Ecto neural progenitor cell (in vitro differentiated cells): ENCODE results near the gene BAHD1.

ENCODE experiments used
- DNase-seq: peaks from one replicate; pipeline ENCODE4 v3.0.0-alpha.2; 2018; ENCODE audit warnings: low spot score

Gene BAHD1

DNA sequence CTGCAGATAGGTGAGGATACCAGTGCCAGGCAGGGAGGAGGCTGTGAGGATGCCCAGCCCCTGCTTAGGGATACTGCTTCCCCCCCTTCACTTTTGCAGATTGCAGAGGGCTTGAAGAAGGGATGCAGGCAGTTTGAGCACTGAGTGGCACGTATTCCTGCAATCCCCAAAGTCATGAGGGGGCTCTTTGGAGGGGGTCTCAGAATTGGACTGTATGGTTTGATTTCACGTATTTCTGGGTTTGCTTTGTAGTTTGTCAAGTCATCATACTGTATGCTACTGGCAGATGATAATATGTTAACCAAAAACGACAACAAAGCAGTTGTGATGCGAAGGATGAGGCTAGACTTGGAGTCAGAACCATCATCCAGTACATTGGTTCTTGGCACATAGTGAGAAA lies 58.1 kb downstream of the BAHD1 start:
- no peak for DNase-seq

DNA sequence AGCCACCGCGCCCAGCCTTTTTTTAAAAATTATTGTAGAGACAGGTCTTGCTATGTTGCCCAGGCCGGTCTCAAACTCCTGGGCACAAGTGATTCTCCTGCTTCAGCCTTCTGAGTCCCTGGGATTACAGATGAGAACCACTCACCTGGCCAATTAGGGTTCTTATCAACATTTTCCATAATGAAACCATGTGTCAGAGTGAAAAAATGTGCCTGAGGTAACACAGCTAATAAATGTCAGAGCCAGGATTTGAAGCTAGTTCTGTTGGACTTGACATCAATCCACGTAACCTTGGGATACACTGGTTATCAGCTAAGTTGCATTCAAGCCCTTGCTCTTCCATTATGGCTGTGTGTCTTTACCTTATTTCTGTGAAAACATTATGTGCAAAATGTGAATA lies 59.2 kb downstream of the BAHD1 start:
- no peak for DNase-seq

DNA sequence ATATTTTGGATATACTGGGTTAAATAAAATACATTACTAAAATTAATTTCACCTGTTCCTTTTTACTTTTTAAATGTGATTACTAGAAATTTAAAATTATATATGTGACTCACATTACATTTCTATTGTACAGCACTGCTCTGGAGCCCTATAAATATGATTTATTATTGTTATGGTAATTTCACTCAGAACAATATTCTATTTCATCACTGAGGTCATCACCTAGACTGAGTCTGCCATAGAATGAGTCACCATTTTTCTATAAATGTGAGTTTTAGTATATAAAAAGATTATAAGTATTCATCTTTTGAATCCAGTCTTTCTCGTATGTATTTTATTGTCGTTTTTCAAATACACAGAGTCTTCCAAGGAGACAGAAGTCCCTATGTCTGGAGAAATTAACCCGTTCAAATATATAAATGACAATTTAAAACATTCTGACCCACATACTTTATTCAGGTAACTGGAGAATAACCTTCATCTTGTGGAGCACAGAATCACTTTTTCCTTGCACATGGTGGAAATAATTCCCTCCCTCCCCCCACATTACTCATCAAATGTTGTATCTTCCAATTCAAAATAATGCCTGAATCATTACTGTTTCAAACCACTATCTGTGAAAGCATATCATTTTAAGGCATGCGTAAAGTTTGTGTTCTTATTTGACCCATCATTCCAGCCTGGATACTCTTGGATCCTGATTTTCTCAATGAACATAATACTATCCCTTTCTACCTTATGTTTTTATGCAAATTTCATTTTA lies 60.0 kb downstream of the BAHD1 start:
- no peak for DNase-seq

DNA sequence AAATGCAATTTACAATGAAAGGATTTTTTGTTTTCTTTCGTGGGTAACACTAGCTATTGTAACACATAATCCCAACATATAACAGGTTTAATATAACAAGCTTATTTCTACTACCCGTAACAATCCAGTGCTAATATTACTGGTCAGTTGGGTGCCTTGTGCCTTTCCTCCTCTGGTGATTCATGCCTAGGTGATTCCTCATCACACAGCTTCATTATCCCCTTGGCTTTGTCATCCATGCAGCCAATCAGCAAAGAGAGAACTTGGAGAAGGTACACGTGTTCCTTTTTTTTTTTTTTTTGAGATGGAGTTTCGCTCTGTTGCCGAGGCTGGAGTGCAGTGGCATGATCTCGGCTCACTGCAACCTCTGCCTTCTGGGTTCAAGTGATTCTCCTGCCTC lies 60.7 kb downstream of the BAHD1 start:
- no peak for DNase-seq

DNA sequence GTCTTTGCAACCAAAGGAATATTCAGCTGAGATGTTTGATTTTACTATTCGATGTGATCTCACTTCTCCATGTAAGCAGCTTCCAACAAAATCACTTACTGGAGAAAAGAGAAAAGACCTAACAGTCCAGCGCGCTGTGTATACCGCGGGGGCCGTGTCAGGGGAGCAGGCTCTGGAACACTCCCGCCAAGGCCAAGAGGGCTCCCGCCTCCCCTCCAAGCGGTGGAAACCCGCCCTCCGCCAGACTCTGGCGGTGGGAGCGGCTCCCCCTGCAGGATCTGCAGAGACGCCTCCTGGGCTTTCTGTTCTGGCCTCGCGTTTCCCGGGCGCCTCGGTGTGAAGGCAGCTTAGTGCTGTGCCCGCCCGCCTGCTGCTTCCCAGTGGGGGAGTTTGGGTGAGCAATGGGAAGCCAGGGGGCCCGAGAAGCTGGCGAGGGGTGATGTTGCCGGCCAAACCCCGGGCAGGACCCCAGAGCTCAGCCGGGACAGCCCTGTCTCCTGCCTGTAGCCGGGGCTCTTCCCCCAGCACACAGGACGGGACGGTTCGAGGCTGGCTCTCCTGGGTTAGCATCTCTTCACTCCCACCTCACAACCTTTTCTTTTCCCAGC lies 66.3 kb downstream of the BAHD1 start:
- peak; percentile 89 for DNase-seq

DNA sequence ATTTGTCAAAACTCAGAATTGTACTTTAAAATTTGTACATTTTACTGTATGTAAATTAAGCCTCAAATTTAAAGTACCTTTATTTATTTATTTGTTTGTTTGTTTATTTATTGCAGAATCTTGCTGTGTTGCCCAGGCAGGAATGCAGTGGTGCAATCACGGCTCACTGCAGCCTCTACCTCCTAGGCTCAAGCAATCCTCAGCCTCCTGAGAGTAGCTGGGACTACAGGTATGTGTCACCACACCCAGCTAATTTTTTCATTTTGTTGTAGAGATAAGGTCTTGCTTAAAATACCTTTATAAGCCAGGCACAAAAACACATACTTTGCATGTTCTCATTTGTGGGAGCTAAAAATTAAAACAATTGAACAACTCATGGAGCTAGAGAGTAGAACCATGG lies 67.5 kb downstream of the BAHD1 start:
- no peak for DNase-seq

DNA sequence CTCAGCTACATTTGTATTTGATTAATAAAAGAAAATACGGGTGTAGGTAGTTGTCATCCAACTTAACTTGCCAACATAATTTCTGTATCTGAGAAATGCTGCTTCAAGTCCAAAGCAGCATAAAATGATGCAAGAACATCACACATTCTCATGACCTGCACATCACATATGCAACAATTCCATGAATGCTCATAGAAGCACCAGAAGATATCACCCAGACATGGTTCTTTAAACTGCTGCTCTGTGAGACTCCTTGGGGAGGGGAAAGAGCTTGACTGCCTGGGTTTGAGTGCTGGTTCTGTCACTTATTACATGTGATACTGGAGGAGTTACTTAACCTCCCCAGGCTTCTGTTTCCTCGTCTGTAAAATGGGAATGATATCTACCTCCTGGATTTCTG lies 69.4 kb downstream of the BAHD1 start:
- no peak for DNase-seq

DNA sequence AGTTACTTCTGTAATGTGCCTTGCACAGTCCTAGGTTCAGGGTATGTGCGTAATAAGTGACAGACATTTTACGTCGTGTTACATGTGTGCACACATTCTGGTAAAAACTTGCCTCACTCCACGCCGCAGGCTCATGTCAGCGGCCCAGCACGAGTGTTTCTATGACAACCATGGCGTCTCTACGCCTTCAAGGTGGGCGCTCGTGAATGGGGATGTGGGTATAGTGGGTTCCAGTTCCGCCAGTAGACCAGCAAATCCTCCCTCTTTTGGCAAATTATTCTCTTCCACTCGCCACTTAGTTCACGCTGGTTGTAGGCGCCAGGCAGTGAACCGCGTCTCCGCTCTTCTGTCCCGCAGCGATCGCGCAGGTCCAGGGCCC lies 70.3 kb downstream of the BAHD1 start:
- DNase-seq: no peak

DNA sequence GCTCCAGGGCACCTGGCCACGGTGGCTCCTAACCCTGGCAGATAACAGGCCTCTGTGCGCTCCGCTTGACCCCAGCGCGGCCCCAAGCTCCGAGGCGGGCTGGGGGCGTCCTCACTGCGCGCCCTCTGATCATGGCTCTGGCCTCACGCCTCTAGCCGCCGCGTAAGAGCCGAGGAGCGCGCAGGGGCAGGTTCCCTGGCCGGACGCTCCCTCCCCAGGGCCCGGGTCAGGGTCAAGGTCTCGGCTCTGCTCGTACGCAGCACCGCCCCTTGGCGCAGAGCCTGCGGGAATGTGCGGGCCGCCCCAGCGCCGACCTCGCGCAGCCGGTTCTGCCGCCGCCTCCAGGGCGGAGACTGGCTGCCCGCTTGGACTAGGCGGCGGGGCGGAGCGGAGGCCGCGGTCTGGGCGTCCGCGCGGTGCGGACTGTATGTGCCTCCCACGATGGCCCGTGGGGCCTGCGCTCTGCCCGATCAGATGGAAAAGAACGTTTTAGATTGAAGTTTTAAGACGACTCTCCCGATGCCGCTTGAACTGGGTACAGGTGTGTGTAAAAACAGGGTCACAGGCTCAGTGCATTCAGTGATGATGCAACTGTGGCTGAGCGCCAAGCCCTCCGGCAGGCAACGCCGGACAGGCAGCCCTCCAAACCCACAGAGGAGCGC lies 70.8 kb downstream of the BAHD1 start:
- DNase-seq: peak; percentile 75

DNA sequence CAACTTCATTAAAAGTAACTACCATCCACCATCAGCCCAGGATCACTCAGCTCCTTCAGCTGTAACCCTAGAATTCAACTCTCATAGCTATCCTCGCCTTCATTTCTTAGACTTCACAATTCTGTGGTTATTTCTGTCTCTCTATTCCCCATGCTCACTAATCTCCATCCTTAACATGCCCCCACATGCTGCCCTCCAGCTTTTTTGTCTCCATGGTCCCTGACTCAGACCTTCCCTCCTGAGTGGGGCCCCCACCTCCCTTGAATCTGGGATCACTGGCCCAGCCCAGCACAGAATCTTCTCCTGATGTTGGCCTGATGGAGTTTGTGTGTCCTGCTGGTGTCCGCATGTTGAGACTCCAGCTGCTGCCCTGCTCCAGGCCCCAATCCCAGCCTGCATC lies 71.7 kb downstream of the BAHD1 start:
- DNase-seq: no peak

DNA sequence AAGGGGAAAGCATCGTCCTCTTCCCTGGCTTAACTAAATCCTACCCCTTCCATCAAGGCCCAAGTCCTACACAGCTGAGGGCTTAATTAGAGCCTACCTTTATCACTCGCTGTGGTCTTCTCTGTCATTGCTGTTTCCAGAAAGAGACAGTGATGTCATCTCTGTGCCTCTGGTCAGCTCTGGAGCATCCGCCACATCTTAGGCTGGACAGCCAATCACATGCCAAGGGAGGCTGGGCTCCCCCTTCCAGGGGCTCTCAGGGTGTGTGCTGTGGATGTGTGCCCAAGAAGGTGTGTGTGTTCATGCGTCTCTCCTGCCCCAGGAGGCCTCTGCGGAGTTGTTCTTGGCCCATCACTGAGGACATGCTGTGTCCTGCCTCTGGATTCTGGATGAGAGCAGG lies 72.9 kb downstream of the BAHD1 start:
- no peak for DNase-seq

DNA sequence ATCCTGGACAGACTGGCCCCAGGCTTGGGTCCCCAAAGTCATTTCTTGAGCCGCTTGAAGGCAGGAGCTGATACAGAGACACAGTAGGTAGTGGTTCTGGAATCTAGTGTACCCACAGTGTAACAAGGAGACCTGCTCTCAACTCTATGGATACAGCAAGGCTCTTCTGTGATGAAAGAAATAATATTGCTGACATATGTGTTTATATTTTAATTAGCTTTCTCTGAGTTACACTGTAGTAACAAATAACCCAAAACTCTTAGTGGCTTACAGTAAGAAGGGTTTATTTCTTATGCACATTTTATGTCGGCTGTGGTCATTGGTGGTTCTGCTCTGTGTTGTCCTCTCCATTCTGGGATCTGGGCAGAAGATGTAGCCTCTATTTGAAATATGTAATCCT lies 75.6 kb downstream of the BAHD1 start:
- DNase-seq: no peak
